Fibroblast of mammary gland (primary cell): ENCODE data around the gene CNEP1R1.

Experiments used
- DNase-seq: peaks from one replicate; pipeline ENCODE4 v3.0.0-alpha.2; 2010; ENCODE audit warnings: low read depth
- H3K4me3 ChIP-seq: 2 replicates; pipeline ENCODE4 v1.5.1; 2011; ENCODE audit warnings: low read depth, mild to moderate bottlenecking, low read length, moderate library complexity; ENCODE audit not compliant: control insufficient read depth
- TF ChIP-seq, protein P1 (sequence below): conservative IDR thresholded peaks from 2 replicates; pipeline ENCODE4 v1.5.1; 2011; ENCODE audit warnings: low read depth, low read length, inconsistent platforms; ENCODE audit not compliant: control insufficient read depth, insufficient read depth

Gene CNEP1R1

DNA sequence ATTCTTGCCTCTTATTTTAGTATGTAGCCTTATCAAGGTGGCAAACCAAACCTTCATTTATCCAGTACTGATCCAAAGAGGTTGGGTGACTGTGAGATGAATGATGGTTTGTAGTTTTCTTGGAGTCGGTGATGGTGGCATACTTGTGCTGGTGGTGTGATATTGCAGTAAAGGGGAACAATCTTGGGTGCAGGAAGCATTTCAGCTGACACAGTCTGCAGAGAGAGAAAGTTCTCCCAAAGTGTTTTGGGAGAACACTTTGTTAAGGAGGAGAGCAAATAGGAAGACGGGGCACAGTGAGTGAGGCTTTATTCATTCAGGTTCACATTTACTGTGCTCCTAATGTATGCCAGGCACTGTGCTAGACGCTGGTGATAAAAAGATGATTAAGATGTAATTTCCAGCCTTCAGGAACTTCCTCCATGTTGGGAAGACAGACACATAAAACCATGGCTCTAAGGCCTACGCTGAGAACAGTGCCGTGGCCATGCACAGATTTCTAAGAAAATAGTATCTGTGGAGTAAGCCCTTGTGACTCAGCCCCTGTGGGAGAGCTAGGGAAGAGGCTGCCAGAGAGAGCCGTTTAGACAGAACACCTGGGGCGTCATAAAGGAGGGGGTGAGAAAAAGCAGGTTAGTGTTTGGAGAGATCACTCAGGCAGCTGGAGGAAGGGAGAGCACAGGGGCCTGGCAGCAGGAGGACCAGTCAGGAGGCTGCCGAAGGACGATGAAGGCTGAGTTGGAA is 54.5 kb downstream of the CNEP1R1 start:
- no peak overlapping the region for H3K4me3 ChIP-seq
- DNase-seq: no peak
- TF ChIP-seq, protein P1, sequence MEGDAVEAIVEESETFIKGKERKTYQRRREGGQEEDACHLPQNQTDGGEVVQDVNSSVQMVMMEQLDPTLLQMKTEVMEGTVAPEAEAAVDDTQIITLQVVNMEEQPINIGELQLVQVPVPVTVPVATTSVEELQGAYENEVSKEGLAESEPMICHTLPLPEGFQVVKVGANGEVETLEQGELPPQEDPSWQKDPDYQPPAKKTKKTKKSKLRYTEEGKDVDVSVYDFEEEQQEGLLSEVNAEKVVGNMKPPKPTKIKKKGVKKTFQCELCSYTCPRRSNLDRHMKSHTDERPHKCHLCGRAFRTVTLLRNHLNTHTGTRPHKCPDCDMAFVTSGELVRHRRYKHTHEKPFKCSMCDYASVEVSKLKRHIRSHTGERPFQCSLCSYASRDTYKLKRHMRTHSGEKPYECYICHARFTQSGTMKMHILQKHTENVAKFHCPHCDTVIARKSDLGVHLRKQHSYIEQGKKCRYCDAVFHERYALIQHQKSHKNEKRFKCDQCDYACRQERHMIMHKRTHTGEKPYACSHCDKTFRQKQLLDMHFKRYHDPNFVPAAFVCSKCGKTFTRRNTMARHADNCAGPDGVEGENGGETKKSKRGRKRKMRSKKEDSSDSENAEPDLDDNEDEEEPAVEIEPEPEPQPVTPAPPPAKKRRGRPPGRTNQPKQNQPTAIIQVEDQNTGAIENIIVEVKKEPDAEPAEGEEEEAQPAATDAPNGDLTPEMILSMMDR: no peak

DNA sequence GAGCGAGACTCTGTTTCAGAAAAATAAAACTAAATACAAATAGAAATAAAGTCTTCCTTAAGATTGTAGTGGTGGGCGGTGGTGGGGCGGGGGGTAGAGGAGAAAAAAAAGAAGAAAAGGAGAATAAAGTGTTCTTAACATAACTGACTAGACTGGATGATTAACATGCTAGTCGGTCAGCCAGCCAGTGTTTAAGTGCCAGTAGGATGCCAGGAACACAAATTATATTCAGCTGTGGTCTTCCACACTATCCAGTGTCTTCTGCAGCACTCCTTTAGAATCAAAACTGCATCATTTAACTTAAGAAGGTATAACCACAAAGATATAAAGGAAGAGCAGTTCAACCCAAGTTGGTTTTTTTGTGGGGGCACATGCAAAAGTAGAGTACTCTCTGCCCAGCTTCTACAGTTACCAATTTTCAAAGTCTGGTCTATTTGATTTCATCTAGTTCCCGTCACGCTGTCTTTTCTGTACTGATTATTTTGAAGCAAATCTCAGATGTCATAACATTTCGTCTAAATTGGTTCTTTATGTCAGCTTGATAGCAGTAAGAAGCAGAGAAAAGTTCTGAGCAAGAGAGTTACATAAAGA is 56.5 kb downstream of the CNEP1R1 start:
- DNase-seq: no peak
- TF ChIP-seq, protein P1: no peak
- H3K4me3 ChIP-seq: no peak overlapping the region

DNA sequence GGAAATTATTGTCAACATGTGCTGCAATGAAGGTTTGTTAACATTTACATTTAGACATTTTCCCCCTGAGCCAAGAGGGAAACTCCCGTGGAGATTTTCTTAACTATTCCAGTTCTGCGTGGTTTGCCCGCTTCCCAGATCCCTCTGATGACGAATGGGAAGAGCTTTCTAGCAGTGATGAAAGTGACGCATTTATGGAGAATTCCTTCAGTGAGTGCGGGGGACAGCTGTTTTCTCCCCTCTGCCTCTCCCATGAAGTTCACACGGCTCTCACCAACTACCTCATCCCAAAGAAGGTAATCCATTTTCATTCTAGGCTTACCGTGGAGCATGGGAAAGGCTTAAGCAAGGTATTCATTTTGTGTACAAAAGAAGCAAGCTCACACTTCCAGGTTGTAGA is 59.0 kb downstream of the CNEP1R1 start:
- H3K4me3 ChIP-seq: no peak overlapping the region
- TF ChIP-seq, protein P1: no peak
- DNase-seq: no peak

DNA sequence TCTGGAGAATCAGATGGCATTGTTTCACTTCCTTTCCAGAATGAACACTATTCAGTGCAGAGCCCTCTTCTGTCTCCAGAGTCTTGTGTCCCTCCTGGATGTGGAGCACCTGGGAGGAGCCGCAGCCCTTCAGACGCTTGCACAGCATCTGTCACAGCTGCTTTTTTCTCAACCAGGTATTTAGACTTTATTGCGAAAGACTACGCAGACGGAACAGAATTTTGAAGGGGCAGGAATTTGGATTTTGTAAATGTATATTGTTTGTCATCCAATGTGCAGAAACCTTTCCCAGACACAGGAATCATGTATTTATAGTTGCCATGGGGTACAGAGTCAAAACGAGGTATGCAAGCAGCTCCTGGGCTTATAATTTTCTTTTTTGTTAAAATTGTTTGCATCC is 61.2 kb downstream of the CNEP1R1 start:
- no peak overlapping the region for H3K4me3 ChIP-seq
- no peak for DNase-seq
- TF ChIP-seq, protein P1: no peak
